ENCODE measurements around the gene NT5C3B.
A peak's percentile ranks its signal among the peaks of the same experiment; 100 is the strongest.

The NT5C3B gene

DNA sequence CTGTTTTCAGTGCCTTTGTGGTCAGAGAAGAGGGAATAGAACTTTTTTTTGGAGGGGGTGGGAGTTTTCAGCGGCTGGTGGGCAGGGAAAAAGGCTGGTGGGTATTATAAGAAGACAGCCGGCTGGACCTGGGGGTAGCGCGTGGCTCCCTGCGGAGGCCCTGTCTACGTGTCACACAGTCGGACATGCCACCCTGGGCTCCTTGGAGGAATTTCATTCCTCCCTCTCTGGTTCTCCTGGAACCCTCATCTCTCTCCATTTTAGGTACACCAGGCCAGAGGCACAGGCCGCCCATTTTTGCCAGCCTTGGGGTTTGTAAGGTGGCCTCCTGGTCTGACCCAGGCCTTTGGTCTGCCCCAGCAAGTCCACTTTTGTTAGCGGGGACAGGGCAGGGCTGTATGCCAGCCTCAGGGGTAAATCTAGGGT is 22.3 kb downstream of the NT5C3B start:
- no peak for DNase-seq (ENCODE audit: low read depth)
- TF ChIP-seq, protein P1, sequence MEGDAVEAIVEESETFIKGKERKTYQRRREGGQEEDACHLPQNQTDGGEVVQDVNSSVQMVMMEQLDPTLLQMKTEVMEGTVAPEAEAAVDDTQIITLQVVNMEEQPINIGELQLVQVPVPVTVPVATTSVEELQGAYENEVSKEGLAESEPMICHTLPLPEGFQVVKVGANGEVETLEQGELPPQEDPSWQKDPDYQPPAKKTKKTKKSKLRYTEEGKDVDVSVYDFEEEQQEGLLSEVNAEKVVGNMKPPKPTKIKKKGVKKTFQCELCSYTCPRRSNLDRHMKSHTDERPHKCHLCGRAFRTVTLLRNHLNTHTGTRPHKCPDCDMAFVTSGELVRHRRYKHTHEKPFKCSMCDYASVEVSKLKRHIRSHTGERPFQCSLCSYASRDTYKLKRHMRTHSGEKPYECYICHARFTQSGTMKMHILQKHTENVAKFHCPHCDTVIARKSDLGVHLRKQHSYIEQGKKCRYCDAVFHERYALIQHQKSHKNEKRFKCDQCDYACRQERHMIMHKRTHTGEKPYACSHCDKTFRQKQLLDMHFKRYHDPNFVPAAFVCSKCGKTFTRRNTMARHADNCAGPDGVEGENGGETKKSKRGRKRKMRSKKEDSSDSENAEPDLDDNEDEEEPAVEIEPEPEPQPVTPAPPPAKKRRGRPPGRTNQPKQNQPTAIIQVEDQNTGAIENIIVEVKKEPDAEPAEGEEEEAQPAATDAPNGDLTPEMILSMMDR (conservative IDR thresholded peaks at IDR 0.05; ENCODE audit: low read length): no peak
- H3K4me3 ChIP-seq (ENCODE audit: low read length): peak overlapping the region; percentile 90

DNA sequence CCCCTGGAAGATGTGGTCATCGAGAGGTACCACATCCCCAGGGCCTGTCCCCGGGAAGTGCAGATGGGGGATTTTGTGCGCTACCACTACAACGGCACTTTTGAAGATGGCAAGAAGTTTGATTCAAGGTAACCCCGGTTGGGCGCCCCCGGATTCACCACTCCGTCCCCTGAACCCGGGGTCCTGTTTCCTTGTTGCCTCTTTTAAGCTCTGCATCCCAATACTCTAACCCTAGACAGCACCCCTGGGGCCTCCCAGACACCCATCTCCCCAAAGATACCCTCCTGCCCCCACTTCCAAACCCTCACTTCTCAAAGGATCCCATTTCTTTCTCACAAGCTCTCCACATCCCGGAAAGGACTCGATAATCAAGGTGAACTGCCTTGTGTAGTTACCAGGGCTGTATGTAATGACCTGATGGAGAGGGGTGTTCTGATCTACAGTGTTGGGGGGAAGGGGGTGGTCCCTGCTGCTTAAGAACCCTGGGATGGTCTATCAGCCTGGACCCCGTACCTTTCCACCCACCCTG is 22.8 kb downstream of the NT5C3B start:
- TF ChIP-seq, protein P1 (conservative IDR thresholded peaks at IDR 0.05; ENCODE audit: low read length): no peak
- peak overlapping the region; percentile 90 for H3K4me3 ChIP-seq (ENCODE audit: low read length)
- no peak for DNase-seq (ENCODE audit: low read depth)

DNA sequence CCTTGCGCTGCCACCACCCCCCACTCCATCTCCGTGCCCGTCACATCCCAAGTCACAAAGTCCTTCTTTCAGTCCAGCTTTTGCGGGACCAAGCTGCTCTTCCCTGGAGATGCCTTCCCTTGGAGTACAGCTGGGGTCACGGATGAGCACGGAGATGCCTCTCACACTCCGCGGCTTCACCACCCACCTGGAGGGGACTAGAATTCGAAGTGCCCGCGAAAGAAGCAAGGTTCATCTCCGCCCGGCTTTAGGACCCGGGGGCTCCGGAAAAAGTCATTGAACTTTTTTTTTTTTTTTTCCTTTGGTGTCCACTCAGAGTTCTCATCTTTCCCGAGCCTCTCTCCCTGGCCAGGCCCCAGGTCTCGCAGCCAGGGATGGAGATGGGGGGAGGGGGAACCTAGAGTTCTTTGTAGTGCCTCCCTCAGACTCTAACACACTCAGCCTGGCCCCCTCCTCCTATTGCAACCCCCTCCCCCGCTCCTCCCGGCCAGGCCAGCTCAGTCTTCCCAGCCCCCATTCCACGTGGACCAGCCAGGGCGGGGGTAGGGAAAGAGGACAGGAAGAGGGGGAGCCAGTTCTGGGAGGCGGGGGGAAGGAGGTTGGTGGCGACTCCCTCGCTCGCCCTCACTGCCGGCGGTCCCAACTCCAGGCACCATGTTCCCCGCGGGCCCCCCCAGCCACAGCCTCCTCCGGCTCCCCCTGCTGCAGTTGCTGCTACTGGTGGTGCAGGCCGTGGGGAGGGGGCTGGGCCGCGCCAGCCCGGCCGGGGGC is 23.5 kb downstream of the NT5C3B start, which contains the start of gene FKBP10:
FKBP10 (plus strand) TSS at position 624 of the 771 bp plus-strand sequence; CDS start at position 655, 31 bp downstream.
- TF ChIP-seq, protein P1 (conservative IDR thresholded peaks at IDR 0.05; ENCODE audit: low read length): no peak
- H3K4me3 ChIP-seq (ENCODE audit: low read length): peak within 1 kb of the TSS; percentile 90
- DNase-seq (ENCODE audit: low read depth): peak; percentile 82

DNA sequence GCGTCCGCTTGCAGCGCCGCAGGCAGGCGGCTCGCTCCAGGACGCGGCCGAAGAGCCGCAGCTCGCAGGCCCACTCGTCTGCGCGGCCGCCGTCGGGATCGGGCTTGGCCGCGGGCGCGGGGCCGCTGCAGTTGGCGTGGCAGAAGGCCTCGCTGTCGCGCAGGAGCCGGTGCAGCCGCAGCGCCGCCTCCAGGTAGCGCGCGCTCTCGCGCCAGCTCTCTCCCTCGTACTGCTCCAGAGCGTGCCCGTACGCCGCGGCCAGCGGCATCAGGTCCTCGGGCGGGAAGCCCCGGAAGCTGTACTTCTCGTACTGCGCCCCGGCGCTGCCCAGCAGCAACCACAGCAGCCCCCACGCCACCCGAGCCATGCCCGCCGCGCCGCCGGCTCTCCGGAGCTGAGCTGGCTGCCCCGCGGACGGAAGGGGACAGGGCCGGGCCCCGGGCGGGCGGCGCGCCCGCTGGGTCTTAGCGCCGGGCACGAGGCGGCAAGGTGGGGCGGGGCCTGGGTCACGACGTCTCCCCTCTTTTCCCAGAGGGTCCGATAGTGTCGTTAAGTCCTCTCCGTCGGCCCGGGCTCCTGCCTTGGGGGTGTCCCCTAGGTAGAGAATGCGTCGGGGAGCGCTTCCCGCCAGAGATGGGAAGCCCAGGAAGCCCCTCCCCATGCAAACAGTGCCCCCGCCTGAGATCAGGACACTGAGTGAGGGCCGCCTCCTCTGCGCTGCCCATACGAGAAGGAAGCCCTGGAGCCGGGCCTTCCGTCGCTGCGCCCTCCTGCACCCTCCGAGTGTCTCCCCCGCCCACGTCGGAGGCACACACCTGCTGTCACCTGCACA is 24.3 kb downstream of the NT5C3B start, which contains the start of gene P3H4:
P3H4 (minus strand) TSS at position 401 of the 832 bp plus-strand sequence; CDS start at position 367, 34 bp downstream.
- TF ChIP-seq, protein P1 (conservative IDR thresholded peaks at IDR 0.05; ENCODE audit: low read length): peak; percentile 55
- H3K4me3 ChIP-seq (ENCODE audit: low read length): peak within 1 kb of the TSS; percentile 90
- peak; percentile 75 for DNase-seq (ENCODE audit: low read depth)

DNA sequence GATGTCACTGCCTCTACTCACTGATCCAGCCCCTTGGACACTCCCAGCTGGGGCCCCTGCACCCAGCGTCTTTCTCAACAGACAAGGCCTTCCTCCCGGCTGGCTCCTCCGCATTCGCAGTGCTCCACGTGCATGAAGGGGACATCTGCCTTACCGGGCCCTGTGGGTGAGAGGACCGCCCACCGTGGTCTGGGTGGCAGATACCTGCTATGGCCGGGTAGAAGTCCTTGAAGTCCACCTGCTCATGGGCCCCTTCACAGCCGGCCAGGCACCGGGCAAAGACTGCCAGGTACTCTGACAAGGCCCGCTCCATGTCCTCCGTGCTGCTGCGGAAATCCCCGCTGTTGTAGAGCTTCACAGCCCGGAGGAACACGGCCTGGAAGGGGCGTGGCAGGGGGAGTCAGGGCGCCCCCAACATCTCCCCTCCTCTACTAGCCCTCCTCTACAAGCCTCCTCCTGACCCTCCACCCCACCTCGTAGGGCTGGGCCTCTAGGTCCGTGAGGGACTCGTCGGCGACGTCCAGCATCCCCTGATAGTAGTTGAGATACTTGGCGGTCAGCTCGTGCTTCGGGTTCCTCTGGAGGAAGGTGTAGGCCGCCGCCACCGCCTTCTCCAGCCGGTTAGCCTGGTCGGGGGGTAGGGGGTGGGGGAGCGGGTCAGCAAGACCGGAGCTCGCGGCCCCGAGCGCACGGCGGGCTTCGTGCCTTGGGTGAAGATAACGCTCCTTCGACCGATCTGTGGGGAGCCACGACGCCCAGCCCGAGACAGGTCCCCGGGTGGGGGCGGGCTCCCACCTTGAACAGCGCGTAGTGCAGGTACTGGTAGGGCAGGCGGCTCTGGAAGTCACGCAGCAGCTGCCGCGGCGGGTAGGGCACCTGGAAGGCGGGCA is 25.1 kb downstream of the NT5C3B start:
- peak overlapping the region; percentile 90 for H3K4me3 ChIP-seq (ENCODE audit: low read length)
- TF ChIP-seq, protein P1 (conservative IDR thresholded peaks at IDR 0.05; ENCODE audit: low read length): no peak
- no peak for DNase-seq (ENCODE audit: low read depth)

DNA sequence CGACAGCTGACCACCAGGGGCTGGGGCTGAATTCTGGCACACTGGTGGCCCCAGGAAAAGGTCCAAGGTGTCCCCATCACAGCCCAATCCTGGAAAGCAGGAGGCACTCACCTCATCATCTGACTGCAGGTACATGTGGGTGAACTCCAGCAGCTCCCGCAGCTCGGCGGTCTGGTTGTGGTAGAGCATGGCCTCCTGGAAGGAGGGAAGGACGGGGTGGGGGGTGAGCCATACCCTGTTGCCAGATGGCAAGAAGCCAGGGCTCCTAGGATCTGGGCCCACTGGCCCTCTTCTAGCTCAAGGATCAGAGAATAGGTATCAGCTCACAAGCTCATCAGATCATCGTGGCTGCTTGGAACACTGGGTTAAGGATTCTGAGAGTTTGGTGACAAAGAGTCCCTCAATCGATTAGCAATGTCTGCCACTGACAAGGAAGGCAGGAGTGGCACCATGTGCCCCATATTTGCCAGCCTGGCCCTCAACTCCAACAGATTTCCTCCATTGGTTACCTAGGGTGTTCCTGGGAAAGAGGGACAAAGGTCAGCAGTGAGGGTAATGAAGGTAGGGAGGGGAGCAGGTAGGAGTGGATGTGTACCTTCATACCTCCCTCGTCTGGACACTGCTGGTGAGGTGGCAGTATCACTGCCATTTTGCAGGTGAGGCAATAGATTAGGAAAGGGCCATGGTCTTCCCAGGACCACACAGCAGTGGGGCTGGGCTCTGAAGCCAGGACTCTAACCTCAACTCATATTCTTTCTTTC is 29.2 kb downstream of the NT5C3B start:
- TF ChIP-seq, protein P1 (conservative IDR thresholded peaks at IDR 0.05; ENCODE audit: low read length): no peak
- DNase-seq (ENCODE audit: low read depth): no peak
- H3K4me3 ChIP-seq (ENCODE audit: low read length): no peak overlapping the region

Measured in AG10803 (cell line).